GM12878 (cell line): ENCODE data around the gene NR1I2. TPM values are rescaled to one million over a fixed set of nuclear protein-coding genes. Genes with fewer than 3 reads are reported as not detected.

Source experiments
- ATAC-seq: fragments of 200-7000 bp; cut with Tn5 transposase; 3 replicates; pipeline ENCODE4 v1.9.1; 2020; ENCODE audit warnings: mild to moderate bottlenecking, moderate library complexity
- BruUV-seq: library from RNA; stranded (reverse); fragments of 400-500 nt; replicated peaks from 2 replicates; lab custom pipeline; 2021; lab: Mats Ljungman, UMichigan
- CTCF ChIA-PET: fragments of 300-600 bp; sonication (Branson Sonifier 250); formaldehyde crosslinking; extraction: SDS; loops from one replicate; lab custom pipeline; 2021; ENCODE audit warnings: inconsistent platforms; lab: Yijun Ruan, JAX
- POLR2A ChIA-PET: fragments of 350-600 bp; formaldehyde crosslinking; extraction: SDS; loops from one replicate; lab custom pipeline; 2021; ENCODE audit warnings: inconsistent platforms; lab: Charles Lee
- RAD21 ChIA-PET: fragments of 300-600 bp; sonication (Branson Sonifier 250); formaldehyde crosslinking; loops from one replicate; lab custom pipeline; 2023; ENCODE audit warnings: antibody characterized with exemption; ENCODE audit not compliant: unreplicated experiment; lab: Charles Lee
- SMC1A ChIA-PET: fragments of 300-600 bp; sonication (Branson Sonifier 250); formaldehyde crosslinking; loops from one replicate; lab custom pipeline; 2023; ENCODE audit not compliant: unreplicated experiment, uncharacterized antibody; lab: Charles Lee
- DNase-seq: peaks from one replicate; pipeline ENCODE4 v3.0.0-alpha.2; 2011; ENCODE audit warnings: low read depth, low spot score
- FAIRE-seq: peaks from 3 replicates; lab custom pipeline; 2011; peaks lifted over from hg19 to GRCh38; lab: Jason Lieb, UNC
- H2AFZ ChIP-seq: 2 replicates; pipeline ENCODE4 v1.6.0; 2011; ENCODE audit warnings: low read depth, low read length, control low read depth; ENCODE audit not compliant: control insufficient read depth
- H3K27ac ChIP-seq: 2 replicates; pipeline ENCODE4 v1.5.1; 2011; ENCODE audit warnings: control low read depth; ENCODE audit not compliant: control insufficient read depth, insufficient read depth
- H3K27me3 ChIP-seq, 2 experiments: replicated peaks in 1 of 2; 2 replicates each; pipeline versions ENCODE4 v1.6.0 to v1.6.1; 2011; ENCODE audit warnings: low read length in 1 of 2; ENCODE audit not compliant: control insufficient read depth in 2 of 2, insufficient read depth in 2 of 2
- H3K36me3 ChIP-seq, 2 experiments: 2 replicates each; pipeline ENCODE4 v1.5.1; 2011; ENCODE audit warnings: low read length in 1 of 2; ENCODE audit not compliant: control insufficient read depth in 2 of 2, insufficient read depth in 2 of 2
- H3K4me1 ChIP-seq: 2 replicates; pipeline ENCODE4 v1.6.1; 2011; ENCODE audit warnings: mild to moderate bottlenecking, low read length, moderate library complexity, mixed read lengths; ENCODE audit not compliant: control insufficient read depth, insufficient read depth
- H3K4me2 ChIP-seq: 2 replicates; pipeline ENCODE4 v1.6.0; 2011; ENCODE audit warnings: control low read depth; ENCODE audit not compliant: control insufficient read depth, insufficient read depth
- H3K4me3 ChIP-seq: fragments of 200-600 bp; sonication (generic); 2 replicates; pipeline ENCODE4 v1.5.1; 2016
- H3K79me2 ChIP-seq: 2 replicates; pipeline ENCODE4 v1.6.0; 2011; ENCODE audit warnings: low read length; ENCODE audit not compliant: control insufficient read depth, insufficient read depth
- H3K9ac ChIP-seq: 2 replicates; pipeline ENCODE4 v1.8.0; 2011; ENCODE audit warnings: low read length, control low read depth, mixed read lengths; ENCODE audit not compliant: control insufficient read depth, insufficient read depth
- H3K9me3 ChIP-seq: replicated peaks from 3 replicates; pipeline ENCODE4 v1.5.1; 2011; ENCODE audit warnings: mild to moderate bottlenecking, low read length; ENCODE audit not compliant: control insufficient read depth, insufficient read depth
- H4K20me1 ChIP-seq: 2 replicates; pipeline ENCODE4 v1.6.0; 2011; ENCODE audit not compliant: control insufficient read depth, insufficient read depth
- BMI1 ChIP-seq: fragments of 450-650 bp; IDR thresholded peaks from 2 replicates; pipeline ENCODE4 v1.6.1; 2016; ENCODE audit warnings: mild to moderate bottlenecking, moderate library complexity, borderline replicate concordance
- CTCF ChIP-seq, 3 experiments: IDR thresholded peaks in 2 of 3; conservative IDR thresholded peaks in 1 of 3; 2 replicates each; pipeline ENCODE4 v1.5.1; 2011; ENCODE audit warnings: low read depth in 3 of 3, low read length in 3 of 3, mild to moderate bottlenecking in 3 of 3, control low read depth in 2 of 3, moderate library complexity in 2 of 3, inconsistent platforms in 1 of 3, mixed read lengths in 1 of 3; ENCODE audit not compliant: control insufficient read depth in 2 of 3, insufficient read depth in 1 of 3; ENCODE audit errors: extremely low read depth in 1 of 3
- ELK1 ChIP-seq: IDR thresholded peaks from 2 replicates; pipeline ENCODE4 v1.6.1; 2012; ENCODE audit warnings: low read depth, low read length, improper control_type of control experiment
- EP300 ChIP-seq, 2 experiments: fragments of 150-350 bp in 1 of 2; IDR thresholded peaks; 2 replicates each; pipeline ENCODE4 v1.6.1; 2011 to 2012; ENCODE audit warnings: low read depth in 2 of 2, low read length in 2 of 2, borderline replicate concordance in 1 of 2, improper control_type of control experiment in 1 of 2, inconsistent platforms in 1 of 2; ENCODE audit not compliant: control insufficient read depth in 1 of 2
- ETV6 ChIP-seq, 2 experiments: fragments of 450-650 bp in 1 of 2; IDR thresholded peaks in 1 of 2; conservative IDR thresholded peaks in 1 of 2; 2 replicates each; pipeline ENCODE4 v1.6.1; 2014; ENCODE audit warnings: antibody characterized with exemption in 1 of 2, borderline replicate concordance in 1 of 2, low read depth in 1 of 2, mild to moderate bottlenecking in 1 of 2, moderate library complexity in 1 of 2
- KAT2A ChIP-seq: conservative IDR thresholded peaks from 2 replicates; pipeline ENCODE4 v1.6.1; 2011; ENCODE audit warnings: low read depth, low read length; ENCODE audit not compliant: control insufficient read depth
- POLR2AphosphoS2 ChIP-seq: IDR thresholded peaks from 2 replicates; pipeline ENCODE4 v1.6.1; 2011; ENCODE audit warnings: low read depth, mild to moderate bottlenecking, low read length, improper control_type of control experiment, moderate library complexity
- PRDM15 ChIP-seq: fragments of 450-650 bp; formaldehyde crosslinking; IDR thresholded peaks from 2 replicates; pipeline ENCODE4 v1.4.0; 2020; ENCODE audit warnings: mild to moderate bottlenecking, moderate library complexity
- RBBP5 ChIP-seq: fragments of 200-600 bp; sonication (generic); conservative IDR thresholded peaks from 2 replicates; pipeline ENCODE4 v1.6.1; 2016
- RELA ChIP-seq: fragments of 450-650 bp; IDR thresholded peaks from 2 replicates; pipeline ENCODE4 v1.8.0; 2014; ENCODE audit warnings: borderline replicate concordance; ENCODE audit not compliant: partially characterized antibody
- RUNX3 ChIP-seq: IDR thresholded peaks from 2 replicates; pipeline ENCODE4 v1.6.1; 2012; ENCODE audit warnings: low read length, inconsistent platforms
- SMAD1 ChIP-seq: fragments of 450-650 bp; IDR thresholded peaks from 2 replicates; pipeline ENCODE4 v1.6.1; 2018; ENCODE audit warnings: mild to moderate bottlenecking, low read depth; ENCODE audit not compliant: partially characterized antibody
- SMARCA5 ChIP-seq: fragments of 450-650 bp; IDR thresholded peaks from 2 replicates; pipeline ENCODE4 v1.6.1; 2017; ENCODE audit warnings: mild to moderate bottlenecking
- TCF3 ChIP-seq: IDR thresholded peaks from 2 replicates; pipeline ENCODE4 v1.6.1; 2012; ENCODE audit warnings: low read depth, mild to moderate bottlenecking, low read length, borderline replicate concordance; ENCODE audit not compliant: insufficient read depth
- WGBS: methylation state at CpG from one replicate; pipeline ENCODE4 v1.1.6; 2016; ENCODE audit warnings: low lambda C conversion rate; ENCODE audit not compliant: insufficient replicate concordance, insufficient coverage; ENCODE audit errors: missing lambda C conversion rate; 5-methylcytosine and 5-hydroxymethylcytosine counted together
- in situ Hi-C: fragments of 300-500 bp; cut with MboI; formaldehyde crosslinking; loops from 9 replicates; pipeline ENCODE4 v1.14.3; 2018; ENCODE audit warnings: mixed read lengths
- intact Hi-C: fragments of 100-400 bp; cut with micrococcal nuclease; formaldehyde crosslinking; loops from one replicate; pipeline ENCODE4 v1.14.2; 2022; ENCODE audit not compliant: unreplicated experiment
- polyA plus RNA-seq, 11 experiments: library from polyadenylated mRNA; depleted of rRNA in 4 of 11; unstranded in 6 of 11; stranded (reverse) in 5 of 11; fragments of >200 nt; fragmentation: Nextera tagmentation in 4 of 11; fragmentation: Illumina TruSeq in 1 of 11; extraction: Ambion mirVana in 4 of 11; extraction: Trizol in 1 of 11; gene quantifications; 1 replicate in 1 of 11; 2 replicates in 10 of 11; pipeline versions ENCODE4 v1.2.1 to v1.2.3, GENCODE V29; 2011 to 2016; ENCODE audit warnings: inconsistent platforms in 2 of 11, missing spikeins in 2 of 11, low read depth in 1 of 11
- total RNA-seq, 4 experiments: library from RNA; depleted of rRNA in 3 of 4; stranded (reverse); fragments of >200 nt in 3 of 4; fragmentation: Illumina TruSeq in 1 of 4; extraction: Trizol in 1 of 4; gene quantifications; 2 replicates each; pipeline versions ENCODE4 v1.2.1 to v1.2.3, GENCODE V29; 2013 to 2021

Gene NR1I2
- total and polyA plus RNA-seq, 10 of the 15 experiments (the other 5 are each of a cell fraction or from before 2014, with no cell fraction given): 0.03 to 1.0 (median 0.39) TPM

GRCh38 chr3:119817071-119817470 is 35.2 kb downstream of the NR1I2 start:
- CTCF ChIA-PET: interaction anchor here (1.1 to 1.4 kb wide), 2 partner anchors 11 to 600 kb away, joined by 3 to 4 read pairs; no protein-coding TSS in a partner anchor
- FAIRE-seq: no peak
- Histone ChIP-seq H3K4me1 (no peaks in the 10 kb centered on the region), H3K36me3 (no peaks in the 10 kb centered on the region), H2AFZ (no peak overlapping the region), H4K20me1 (no peaks in the 10 kb centered on the region), H3K27ac (no peak overlapping the region), H3K79me2 (no peaks in the 10 kb centered on the region), H3K9me3 (no peaks in the 10 kb centered on the region), H3K4me2 (no peak overlapping the region), H3K27me3 (no peaks in the 10 kb centered on the region), H3K9ac (no peak overlapping the region), H3K4me3 (no peak overlapping the region)
- POLR2A ChIA-PET: interaction anchor here (0.6 kb wide), 1 partner anchor 65 kb away, joined by 4 read pairs; no protein-coding TSS in a partner anchor
- ATAC-seq: no peak
- BruUV-seq: no TSS peak
- in situ Hi-C loops (no loop called here), intact Hi-C loops (no loop called here)
- RAD21 ChIA-PET: no interaction called here
- no peak for DNase-seq
- 75% methylated on average over 12 of the region's 12 CpGs for WGBS
- SMC1A ChIA-PET: interaction anchor here (0.6 kb wide), 1 partner anchor 323 kb away, joined by 4 read pairs; no protein-coding TSS in a partner anchor
- TF ChIP-seq CTCF (IDR thresholded peaks at IDR 0.05 in 2 of 3, conservative IDR thresholded peaks at IDR 0.05 in 1 of 3; ENCODE audit: control insufficient read depth in 2 of 3, extremely low read depth in 1 of 3, insufficient read depth in 1 of 3, low read depth in 3 of 3, low read length in 3 of 3): no peak
- TF ChIP-seq KAT2A: no peak
- TF ChIP-seq RELA: no peak
- no peak for TF ChIP-seq POLR2AphosphoS2
- TF ChIP-seq RBBP5: no peak
- TF ChIP-seq SMARCA5: no peak
- no peak for TF ChIP-seq TCF3
- no peak for TF ChIP-seq ELK1
- TF ChIP-seq RUNX3: no peak
- no peak for TF ChIP-seq PRDM15
- TF ChIP-seq ETV6 (conservative IDR thresholded peaks at IDR 0.05 in 1 of 2, IDR thresholded peaks at IDR 0.05 in 1 of 2; ENCODE audit: borderline replicate concordance in 1 of 2, low read depth in 1 of 2): no peak
- TF ChIP-seq EP300 (IDR thresholded peaks at IDR 0.05; ENCODE audit: borderline replicate concordance in 1 of 2, control insufficient read depth in 1 of 2, low read depth in 2 of 2, low read length in 2 of 2): no peak
- no peak for TF ChIP-seq SMAD1
- TF ChIP-seq BMI1: no peak
